Keratinocyte (primary cell): ENCODE measurements around the gene LSM3.

Experiments used
- EZH2 ChIP-seq: IDR thresholded peaks from one replicate; pipeline ENCODE4 v1.6.1; 2012; ENCODE audit warnings: inconsistent platforms, mild to moderate bottlenecking, low read length, moderate library complexity
- TF ChIP-seq, protein P1 (sequence below), 3 experiments: IDR thresholded peaks in 1 of 3; conservative IDR thresholded peaks in 1 of 3; optimal IDR thresholded peaks in 1 of 3; 2 replicates in 2 of 3; 3 replicates in 1 of 3; pipeline versions ENCODE3 to v1.5.1; 2011; ENCODE audit warnings: low read length in 3 of 3, mild to moderate bottlenecking in 3 of 3, moderate library complexity in 2 of 3, control low read depth in 1 of 3, inconsistent platforms in 1 of 3; ENCODE audit not compliant: insufficient read depth in 2 of 3; ENCODE audit errors: extremely low read depth in 1 of 3

DNA sequence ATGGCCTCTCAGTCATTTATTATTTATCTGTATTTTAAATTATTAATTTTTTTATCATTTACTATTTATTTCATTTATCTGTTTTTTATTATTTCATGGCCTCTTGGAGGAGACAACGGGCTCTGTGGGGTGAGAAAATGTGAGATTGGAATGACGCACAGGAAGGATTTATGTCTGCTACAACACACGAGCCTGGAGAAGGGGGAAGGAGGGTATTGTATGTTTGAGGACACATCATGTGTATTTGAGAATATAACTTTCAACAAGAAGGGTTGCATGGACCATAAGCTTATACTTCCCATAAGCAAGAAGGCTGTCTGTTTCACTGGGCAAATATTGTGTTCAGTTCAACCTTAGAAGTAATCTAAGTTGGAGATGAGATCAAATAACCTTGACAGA is 31.7 kb downstream of the LSM3 start:
- TF ChIP-seq, protein P1, sequence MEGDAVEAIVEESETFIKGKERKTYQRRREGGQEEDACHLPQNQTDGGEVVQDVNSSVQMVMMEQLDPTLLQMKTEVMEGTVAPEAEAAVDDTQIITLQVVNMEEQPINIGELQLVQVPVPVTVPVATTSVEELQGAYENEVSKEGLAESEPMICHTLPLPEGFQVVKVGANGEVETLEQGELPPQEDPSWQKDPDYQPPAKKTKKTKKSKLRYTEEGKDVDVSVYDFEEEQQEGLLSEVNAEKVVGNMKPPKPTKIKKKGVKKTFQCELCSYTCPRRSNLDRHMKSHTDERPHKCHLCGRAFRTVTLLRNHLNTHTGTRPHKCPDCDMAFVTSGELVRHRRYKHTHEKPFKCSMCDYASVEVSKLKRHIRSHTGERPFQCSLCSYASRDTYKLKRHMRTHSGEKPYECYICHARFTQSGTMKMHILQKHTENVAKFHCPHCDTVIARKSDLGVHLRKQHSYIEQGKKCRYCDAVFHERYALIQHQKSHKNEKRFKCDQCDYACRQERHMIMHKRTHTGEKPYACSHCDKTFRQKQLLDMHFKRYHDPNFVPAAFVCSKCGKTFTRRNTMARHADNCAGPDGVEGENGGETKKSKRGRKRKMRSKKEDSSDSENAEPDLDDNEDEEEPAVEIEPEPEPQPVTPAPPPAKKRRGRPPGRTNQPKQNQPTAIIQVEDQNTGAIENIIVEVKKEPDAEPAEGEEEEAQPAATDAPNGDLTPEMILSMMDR (optimal IDR thresholded peaks at IDR 0.05 in 1 of 3, IDR thresholded peaks at IDR 0.05 in 1 of 3, conservative IDR thresholded peaks at IDR 0.05 in 1 of 3; ENCODE audit: extremely low read depth in 1 of 3, insufficient read depth in 2 of 3, low read length in 3 of 3): no peak
- TF ChIP-seq EZH2: no peak
